ENCODE measurements around the gene ITGB4.

ITGB4 gene

DNA sequence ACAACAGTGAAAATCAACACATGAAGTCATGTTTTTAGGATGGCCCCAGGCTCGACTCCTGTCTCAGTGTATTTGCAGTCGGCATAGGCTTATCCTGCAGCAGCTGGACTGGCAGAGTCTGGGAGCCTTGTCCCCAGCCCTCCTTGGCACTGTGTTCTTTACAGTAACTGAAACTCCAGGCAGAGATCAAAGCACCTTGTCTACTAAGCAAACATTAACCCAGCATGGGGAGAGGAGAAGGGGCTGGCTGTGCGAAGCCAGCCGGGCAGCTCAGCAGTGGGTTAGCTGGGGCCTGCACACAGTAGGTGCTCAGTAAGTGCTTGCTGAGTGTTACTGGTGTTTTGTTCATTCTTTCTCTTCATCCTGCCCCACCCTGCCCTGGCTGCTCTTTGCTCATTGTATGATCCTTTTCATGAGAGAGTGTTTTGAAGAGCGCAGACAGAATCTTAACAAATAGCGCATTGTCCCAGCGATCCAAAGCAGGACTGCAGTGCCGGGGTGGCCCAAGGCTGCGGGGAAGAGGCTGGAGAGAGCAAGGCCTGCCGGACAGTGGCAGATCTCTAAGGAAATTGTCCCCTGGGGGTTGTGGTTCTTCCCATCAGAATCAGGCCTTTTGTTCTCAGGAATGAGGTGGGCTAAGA is 23.5 kb upstream of the ITGB4 start:
- no peak for DNase-seq (ENCODE audit: low read depth in 3 of 3)

DNA sequence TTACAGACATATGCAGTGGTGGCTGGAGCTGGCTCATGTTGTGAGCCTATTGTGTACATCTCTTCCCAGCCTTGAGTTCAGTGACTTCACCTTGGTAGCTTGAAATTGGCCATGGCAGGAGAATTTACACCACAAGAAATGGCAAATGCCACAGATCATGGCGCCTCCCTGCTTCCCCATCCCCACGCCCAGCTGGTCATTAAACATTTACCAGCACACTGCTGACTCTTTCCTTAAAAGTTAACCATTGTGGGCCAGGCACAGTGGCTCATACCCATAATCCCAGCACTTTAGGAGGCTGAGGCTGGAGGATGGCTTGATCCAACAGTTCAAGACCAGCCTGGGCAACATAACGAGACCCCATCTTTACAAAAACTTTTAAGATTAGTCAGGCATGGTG is 22.6 kb upstream of the ITGB4 start:
- no peak for DNase-seq (ENCODE audit: low read depth in 3 of 3)

GRCh38 chr17:75701288-75701687 is 20.0 kb upstream of the ITGB4 start:
- no peak for DNase-seq (ENCODE audit: low read depth in 3 of 3)

DNA sequence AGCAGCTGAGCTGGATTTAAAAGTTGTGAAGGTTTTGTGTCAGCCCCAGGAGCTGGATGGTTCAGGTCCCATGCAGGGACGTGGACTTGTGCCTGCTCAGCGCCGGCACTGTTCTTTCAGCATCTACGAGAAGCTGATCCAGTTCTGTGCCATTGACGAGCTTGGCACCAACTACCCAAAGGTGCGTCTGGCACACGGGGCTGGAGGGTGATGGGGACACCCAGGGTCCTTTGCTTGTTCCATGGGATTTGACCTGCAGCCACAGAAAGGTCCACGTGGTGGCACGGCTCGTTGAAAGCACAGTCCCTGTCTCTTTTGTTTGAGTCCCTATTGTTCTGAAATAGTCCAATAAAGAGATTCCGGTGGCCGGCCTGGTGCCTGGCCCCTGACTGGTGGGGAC is 18.1 kb upstream of the ITGB4 start:
- DNase-seq (ENCODE audit: low read depth in 3 of 3), result no peak

GRCh38 chr17:75703591-75703990 is 17.7 kb upstream of the ITGB4 start:
- no peak for DNase-seq (ENCODE audit: low read depth in 3 of 3)

DNA sequence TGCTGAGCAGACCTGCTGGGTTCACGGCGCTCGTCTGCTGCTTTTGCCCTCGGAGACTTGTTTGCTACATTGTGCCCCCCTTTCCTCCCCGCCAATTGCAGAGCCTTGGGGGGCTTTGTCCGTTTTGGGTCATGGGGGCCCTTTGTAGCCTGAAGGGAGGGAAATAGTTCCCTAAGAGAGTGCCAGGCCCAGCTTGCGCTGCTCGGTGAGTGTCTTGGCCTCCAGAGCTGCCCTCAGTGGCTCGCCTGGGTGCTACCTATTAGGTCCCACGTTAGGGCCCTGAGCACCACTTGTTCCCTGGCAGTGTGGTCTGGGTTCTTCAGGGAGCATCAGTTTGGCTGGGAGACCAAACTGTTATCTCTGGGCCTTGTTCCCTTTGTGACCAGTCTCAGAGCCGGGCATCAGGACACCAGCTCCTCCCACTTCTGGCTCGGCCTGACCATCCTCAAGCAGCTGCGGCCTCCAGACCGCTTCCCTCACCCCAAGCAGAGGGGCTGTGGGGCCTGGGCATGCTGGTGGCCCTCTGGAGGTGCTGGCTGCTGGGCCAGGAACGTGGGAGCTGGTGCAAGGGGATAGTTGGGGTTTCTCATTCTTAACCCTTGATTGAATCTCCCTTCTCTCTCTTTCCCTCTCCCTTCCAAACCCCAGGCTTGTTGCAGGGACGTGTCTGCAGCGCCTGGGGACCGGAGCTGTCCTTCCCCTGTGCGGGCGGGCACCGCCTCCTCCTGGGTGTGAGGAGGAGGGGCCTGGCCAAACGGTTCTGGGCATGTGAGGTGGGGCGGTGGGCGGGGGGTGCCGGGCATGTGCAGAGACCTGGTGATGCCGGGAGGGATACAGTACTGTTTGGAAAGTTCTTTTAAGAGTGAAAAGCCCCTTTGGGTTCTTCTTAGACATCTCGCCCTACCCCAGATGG is 16.0 kb upstream of the ITGB4 start:
- no peak for DNase-seq (ENCODE audit: low read depth in 3 of 3)

GRCh38 chr17:75706042-75706728 is 15.1 kb upstream of the ITGB4 start:
- DNase-seq (ENCODE audit: low read depth in 3 of 3), result no peak

DNA sequence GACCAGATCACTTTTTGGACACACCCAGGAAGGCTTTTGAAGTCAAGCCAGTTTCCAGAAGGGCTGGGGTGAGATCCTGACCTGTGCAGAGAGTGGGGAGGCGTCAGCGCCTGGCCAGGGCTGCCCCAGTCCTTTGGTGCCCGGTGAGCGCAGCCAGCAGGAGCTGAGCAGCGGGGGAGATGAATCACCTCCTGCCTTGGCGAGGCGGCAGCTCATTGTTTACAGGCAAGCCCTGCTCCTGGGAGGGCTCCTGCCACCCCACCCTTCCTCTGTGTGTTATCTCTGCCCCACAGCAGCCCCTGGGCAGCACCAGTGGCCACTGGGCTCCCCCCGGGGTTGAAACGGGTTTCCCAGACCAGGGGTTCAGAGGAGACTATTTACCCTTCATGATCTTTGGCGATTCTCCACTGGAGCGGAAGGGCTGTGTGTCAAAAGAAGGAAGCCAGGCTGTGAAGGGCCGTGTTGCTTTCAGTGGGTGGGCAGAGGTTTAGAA is 14.1 kb upstream of the ITGB4 start:
- DNase-seq (ENCODE audit: low read depth in 3 of 3), result no peak

- DNase-seq (ENCODE audit: low read depth in 3 of 3), result no peak
These were observed 8.8 kb upstream of the ITGB4 start for GRCh38 chr17:75712446-75712845.

DNA sequence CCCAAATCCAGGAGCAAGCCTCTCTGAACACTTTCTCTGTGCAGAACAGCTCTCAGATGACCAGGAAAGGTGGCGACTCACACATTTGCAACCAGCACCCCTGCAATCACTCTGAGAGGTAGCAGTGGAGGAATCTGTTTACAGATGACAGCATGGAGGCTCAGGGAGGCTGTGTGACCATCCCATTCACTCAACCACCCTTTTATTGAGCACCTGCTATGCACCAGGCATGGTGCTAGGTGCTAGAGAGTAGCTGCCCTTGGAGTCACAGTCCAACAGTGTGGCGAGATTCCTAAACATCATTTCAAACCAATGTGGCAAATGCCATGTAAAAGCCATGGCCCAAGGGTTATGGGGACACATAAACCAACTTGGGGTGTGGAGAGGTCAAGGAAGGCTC is 1.5 kb upstream of the ITGB4 start:
- DNase-seq (ENCODE audit: low read depth in 3 of 3), result no peak

- no peak for DNase-seq (ENCODE audit: low read depth in 3 of 3)
These were observed 278 bp downstream of the ITGB4 start for GRCh38 chr17:75721463-75722011.

- no peak for DNase-seq (ENCODE audit: low read depth in 3 of 3)
These were observed 817 bp downstream of the ITGB4 start for GRCh38 chr17:75722076-75722475.

GRCh38 chr17:75722542-75723095 is 1.4 kb downstream of the ITGB4 start:
- DNase-seq (ENCODE audit: low read depth in 3 of 3), result no peak

DNA sequence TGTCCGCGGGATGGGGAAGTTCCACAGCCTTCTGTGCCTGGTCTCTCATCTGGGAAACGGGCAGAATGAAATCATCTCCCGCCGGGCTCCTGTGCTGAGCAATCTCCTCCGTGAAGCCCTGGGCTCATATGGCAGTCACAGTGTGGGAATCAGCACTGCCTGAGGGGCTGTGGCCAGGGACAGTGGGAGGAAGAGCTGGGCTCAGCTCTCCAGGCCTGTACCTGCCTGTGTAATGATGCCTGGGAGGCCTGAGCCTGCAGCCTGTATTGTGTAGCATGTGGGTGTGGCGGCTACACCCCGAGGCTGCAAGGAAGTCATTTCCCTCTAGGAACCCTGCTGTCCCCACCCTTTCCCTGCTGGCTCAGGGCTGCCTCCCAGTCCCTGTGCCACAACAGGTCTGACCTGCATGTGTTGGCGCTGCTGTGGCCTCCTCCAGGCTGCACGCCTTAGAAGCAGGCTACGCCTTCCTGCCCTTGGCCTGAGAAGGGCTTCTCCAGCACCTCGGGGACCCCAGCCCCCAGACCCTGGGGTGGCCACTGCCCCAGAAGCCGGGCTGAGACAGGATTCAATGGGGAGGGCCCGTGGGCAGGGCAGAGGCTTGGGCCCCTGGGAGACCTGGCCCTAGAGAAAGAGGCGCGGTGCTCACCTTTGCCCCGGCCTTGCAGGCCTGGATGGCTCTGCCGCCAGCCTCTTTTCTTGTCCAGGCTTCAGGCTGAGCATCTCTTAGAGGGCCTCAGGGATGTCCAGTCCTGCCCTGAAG is 2.1 kb downstream of the ITGB4 start:
- DNase-seq (ENCODE audit: low read depth in 3 of 3), result no peak

DNA sequence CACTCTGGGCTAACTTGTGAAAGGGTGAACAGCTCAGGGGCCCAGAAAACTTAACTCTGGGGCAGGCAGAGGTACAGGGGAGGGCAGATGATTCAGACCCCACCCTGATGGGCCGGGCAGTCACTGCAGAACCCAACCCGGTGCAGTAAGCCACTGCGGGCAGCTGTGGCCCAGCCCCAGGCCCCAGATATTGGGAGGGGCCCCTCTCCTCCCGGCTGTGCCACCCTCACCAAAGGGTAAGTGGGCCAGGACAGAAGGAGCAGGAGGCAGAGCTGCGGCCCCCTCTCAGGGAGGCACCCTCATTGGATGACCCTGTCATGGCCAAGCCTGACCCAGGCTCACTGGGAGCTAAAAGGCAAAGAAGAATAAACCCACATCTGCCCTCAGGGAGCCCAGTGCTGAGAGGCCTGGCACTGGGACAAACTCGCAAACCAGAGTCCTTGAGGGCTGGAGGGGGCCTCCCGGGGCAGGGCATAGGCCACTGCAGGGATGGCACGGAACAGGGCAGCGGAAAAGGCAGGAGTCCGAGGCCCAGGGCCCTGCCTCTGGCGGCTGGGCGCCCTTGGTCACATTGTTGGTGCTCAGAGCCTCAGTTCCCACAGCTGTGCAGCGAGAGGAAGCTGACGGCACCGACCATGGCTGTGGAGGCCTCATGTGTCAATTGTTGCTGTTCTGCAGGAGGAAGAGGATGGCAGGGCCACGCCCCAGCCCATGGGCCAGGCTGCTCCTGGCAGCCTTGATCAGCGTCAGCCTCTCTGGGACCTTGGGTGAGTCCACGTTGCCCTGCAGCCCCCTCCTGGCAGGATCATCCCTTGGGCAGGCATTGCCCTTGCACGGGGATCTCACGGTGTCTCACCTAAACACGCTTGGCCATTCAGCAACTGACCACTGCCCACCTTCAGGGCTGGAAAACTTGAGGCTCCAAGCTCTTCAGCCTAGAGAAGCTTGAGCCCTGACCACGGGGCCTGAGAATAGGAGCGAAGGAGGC is 3.1 kb downstream of the ITGB4 start:
- DNase-seq (ENCODE audit: low read depth in 3 of 3), result no peak

- DNase-seq (ENCODE audit: low read depth in 3 of 3), result no peak
These were observed 4.2 kb downstream of the ITGB4 start for GRCh38 chr17:75725504-75725903.

- no peak for DNase-seq (ENCODE audit: low read depth in 3 of 3)
These were observed 6.1 kb downstream of the ITGB4 start for GRCh38 chr17:75727391-75727790.

- no peak for DNase-seq (ENCODE audit: low read depth in 3 of 3)
These were observed 8.1 kb downstream of the ITGB4 start for GRCh38 chr17:75729351-75729750.

DNA sequence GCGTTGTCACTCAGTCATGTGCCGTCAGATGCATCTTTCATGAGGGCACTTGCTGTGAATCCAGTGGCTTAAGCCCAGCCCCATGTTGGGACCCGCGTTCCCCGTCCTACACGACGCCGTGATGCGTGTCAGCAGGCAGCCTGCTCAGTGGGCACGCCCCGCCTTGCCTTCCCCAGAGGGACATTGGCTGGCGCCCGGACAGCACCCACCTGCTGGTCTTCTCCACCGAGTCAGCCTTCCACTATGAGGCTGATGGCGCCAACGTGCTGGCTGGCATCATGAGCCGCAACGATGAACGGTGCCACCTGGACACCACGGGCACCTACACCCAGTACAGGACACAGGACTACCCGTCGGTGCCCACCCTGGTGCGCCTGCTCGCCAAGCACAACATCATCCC is 8.8 kb downstream of the ITGB4 start:
- DNase-seq (ENCODE audit: low read depth in 3 of 3), result no peak

Measured in stimulated activated CD4-positive, alpha-beta T cell treated with anti-CD3 and anti-CD28 coated beads, TNF-alpha, amount 100 ng/mL, for 24 hours (primary cell).